Activated T-cell treated with anti-CD3 and anti-CD28 coated beads, Interleukin-2, amount 50 U/mL, for 72 hours (primary cell): Measurements from ENCODE around the gene TBC1D21. TPM values are rescaled to one million over a fixed set of nuclear protein-coding genes. Genes with fewer than 3 reads are reported as not detected.

Experiments
- ATAC-seq, 2 donors: fragments of 150-1000 bp; cut with Tn5 transposase; replicated peaks in 1 of 2; 2 replicates each; pipeline ENCODE4 v1.10.0; 2021; ENCODE audit warnings: moderate library complexity in 2 of 2, mild to moderate bottlenecking in 1 of 2
- DNase-seq, 2 donors: peaks; one replicate each; pipeline ENCODE4 v3.0.0; 2021 to 2022; ENCODE audit warnings: mixed read lengths in 1 of 2
- H3K27ac Mint-ChIP-seq: one replicate; pipeline ENCODE4 v1.8.0; 2022; ENCODE audit warnings: mild to moderate bottlenecking, moderate library complexity, mixed read lengths
- H3K27me3 Mint-ChIP-seq: one replicate; pipeline ENCODE4 v1.8.0; 2022; ENCODE audit warnings: low read depth, mixed read lengths
- H3K36me3 Mint-ChIP-seq, 2 donors: one replicate each; pipeline ENCODE4 v1.8.0; 2022; ENCODE audit warnings: mixed read lengths in 2 of 2, mild to moderate bottlenecking in 1 of 2; ENCODE audit not compliant: insufficient read depth in 2 of 2
- H3K4me1 Mint-ChIP-seq: one replicate; pipeline ENCODE4 v1.8.0; 2022; ENCODE audit warnings: low read depth, mixed read lengths
- H3K4me3 Mint-ChIP-seq, 2 donors: one replicate each; pipeline ENCODE4 v1.8.0; 2022; ENCODE audit warnings: mild to moderate bottlenecking in 2 of 2, mixed read lengths in 2 of 2, moderate library complexity in 2 of 2
- H3K9me3 Mint-ChIP-seq, 2 donors: one replicate each; pipeline ENCODE4 v1.8.0; 2022; ENCODE audit warnings: mixed read lengths in 2 of 2
- total RNA-seq, 2 donors: library from RNA; stranded (reverse); gene quantifications; one replicate each; pipeline ENCODE4 v1.2.3, GENCODE V29; 2022

Gene TBC1D21
- total RNA-seq, 2 donors from 2014 or later = not detected

DNA sequence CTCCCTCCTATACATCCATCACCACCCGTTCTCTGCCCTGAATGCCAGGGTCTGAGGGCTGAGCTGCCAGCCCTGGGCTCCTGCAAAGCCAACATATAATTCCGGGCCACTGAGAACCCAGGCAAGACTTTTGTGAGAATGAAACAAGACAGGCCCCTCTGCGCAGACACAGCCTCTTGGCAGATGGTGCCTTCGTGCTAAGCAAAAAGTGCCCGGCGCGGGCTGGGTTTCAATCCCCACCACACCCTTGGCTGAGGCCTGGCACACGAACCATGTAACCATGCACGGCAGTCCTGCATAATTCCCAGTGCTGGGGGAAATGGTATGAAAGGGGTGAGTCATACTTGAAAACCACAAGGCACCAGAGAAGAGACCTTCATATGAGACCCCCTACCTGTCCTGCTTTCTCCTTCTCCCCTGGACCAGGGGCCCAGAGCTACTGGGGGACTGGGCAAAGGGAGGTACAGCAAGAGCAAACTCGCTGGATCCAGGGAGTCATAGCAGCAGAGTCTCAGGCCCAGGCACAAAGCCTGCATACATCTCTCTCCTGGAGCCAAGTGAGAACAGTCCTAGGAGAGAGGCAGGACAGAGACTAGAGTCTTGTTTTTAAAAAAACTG is 26.8 kb downstream of the TBC1D21 start:
- Mint-ChIP-seq H3K4me3 (no peak overlapping the region), H3K4me1 (no peaks in the 10 kb centered on the region), H3K27ac (no peak overlapping the region), H3K27me3 (no peaks in the 10 kb centered on the region), H3K9me3 (no peaks in the 10 kb centered on the region), H3K36me3 (no peaks in the 10 kb centered on the region)
- DNase-seq (no peak), ATAC-seq (no peak)

DNA sequence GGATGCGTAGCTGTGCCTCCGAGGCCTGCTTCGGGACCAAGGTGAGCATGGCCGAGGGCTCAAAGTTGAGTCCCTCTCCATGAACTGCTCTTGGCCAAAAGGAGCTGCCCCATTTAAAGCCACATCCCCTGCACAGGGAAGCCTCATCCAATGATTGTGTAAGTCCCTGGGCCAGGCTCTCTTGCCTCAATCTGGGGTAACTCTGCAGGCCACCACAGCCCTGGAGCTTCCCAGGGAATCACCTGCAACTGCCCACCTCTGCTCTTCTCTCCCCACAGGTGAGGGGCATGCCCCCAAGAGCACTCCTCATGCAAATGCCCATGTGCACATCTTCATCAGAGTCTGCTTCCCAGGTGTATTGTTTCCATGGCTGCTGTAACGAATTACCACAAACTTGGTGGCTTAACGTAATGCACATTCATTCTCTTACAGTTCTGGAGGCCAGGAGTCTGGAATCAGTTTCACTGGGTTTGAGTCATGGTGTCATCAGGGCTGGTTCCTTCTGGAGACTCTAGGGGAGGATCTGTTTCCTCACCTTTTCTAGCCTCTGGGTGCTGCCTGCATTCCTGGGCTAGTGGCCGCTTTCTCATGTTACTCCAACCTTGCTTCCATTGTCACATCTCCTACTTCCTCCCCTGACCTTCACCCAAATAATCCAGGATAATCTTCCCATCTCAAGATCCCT is 27.9 kb downstream of the TBC1D21 start:
- H3K27ac Mint-ChIP-seq = no peak overlapping the region
- DNase-seq = no peak
- H3K4me1 Mint-ChIP-seq = no peaks in the 10 kb centered on the region
- no peak overlapping the region for H3K4me3 Mint-ChIP-seq
- H3K36me3 Mint-ChIP-seq = no peaks in the 10 kb centered on the region
- no peaks in the 10 kb centered on the region for H3K27me3 Mint-ChIP-seq
- no peak for ATAC-seq
- no peaks in the 10 kb centered on the region for H3K9me3 Mint-ChIP-seq

DNA sequence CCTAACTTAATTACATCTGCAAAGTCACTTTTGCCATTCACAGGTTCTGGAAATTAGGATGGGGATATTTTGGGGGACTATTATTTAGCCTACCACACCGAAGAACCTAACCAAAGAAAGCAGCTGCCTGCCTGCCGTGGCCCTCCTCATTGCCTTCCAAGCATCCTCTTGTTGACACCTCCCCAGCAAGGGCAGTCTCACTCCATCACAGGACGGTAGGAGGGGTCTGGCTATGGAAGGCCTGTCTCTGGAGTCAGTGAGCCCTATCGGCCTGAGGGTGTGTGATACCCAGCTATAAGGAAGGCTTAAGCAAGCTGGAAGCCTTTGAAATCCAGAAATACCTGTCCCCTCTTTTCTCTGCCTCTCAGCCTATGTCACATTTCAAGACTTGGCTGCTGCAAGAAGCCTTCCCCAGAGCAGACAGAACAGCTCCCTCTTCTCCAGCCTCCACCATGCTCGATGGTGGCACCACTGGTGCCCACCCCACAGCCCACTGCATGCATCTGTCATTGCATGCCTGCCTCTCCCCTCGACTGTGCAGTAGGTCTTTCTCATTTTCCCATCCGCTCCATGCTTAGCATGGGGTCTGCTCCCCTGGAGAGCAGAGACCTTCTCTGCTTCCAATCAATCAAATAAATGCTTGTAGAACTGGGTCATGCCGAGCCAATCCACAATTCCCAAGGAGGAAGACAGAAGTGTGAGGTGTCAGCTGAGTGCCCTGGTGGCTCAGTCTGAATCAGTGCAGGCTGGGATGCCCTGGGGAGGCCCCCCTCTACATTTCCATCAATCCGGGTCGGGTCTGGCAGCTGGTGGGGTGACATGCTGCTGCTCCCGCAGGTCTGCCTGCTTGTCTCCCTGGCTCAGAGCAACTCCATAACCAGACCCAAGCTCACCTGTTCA is 29.0 kb downstream of the TBC1D21 start:
- H3K27ac Mint-ChIP-seq = no peak overlapping the region
- H3K36me3 Mint-ChIP-seq = no peaks in the 10 kb centered on the region
- no peaks in the 10 kb centered on the region for H3K9me3 Mint-ChIP-seq
- no peaks in the 10 kb centered on the region for H3K27me3 Mint-ChIP-seq
- DNase-seq = no peak
- ATAC-seq = no peak
- H3K4me1 Mint-ChIP-seq = peaks cover 5% of the 10 kb centered on the region
- H3K4me3 Mint-ChIP-seq = no peak overlapping the region

DNA sequence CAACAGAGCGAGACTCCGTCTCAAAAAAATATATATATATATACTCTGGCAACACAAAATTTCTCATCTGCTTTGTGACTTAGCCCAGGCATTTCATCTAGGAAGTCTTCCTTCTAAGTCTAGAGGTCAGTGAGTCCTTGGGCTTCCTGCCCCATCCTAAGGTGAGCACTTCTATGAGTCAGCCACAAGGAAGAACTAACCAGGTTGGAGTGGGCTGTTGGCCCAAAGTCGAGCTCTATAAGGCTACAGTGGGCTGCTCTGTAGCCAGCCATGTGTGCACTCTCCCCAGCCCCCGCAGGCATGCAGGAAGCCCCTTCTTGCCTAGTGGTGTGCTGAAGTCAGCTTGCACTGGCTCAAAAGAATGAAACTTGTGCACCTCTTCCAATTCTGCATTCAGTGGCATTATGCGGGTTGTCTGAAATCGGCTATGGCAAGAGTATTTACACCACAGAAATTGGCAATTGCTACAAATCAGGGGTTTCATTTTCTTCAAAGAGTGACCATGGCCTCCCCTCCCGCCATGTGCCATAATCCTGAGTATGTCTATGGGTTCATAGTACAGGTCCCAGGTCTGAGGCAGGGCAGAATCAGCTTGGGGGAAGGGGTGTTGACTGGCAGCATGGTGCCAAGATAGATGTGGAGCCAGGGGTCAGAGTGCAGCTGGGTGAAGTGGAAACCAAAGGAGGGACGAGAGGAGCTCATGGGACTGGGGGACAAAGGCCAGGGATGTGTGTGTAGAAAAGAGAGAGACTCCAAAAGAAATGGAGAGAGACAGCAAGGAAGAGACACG is 30.9 kb downstream of the TBC1D21 start:
- Mint-ChIP-seq H3K4me1 (peaks cover 5% of the 10 kb centered on the region), H3K27ac (no peak overlapping the region), H3K4me3 (no peak overlapping the region), H3K27me3 (no peaks in the 10 kb centered on the region), H3K9me3 (no peaks in the 10 kb centered on the region), H3K36me3 (peaks cover 0 to 3% of the 10 kb centered on the region in 2 donors)
- ATAC-seq (no peak), DNase-seq (no peak)

DNA sequence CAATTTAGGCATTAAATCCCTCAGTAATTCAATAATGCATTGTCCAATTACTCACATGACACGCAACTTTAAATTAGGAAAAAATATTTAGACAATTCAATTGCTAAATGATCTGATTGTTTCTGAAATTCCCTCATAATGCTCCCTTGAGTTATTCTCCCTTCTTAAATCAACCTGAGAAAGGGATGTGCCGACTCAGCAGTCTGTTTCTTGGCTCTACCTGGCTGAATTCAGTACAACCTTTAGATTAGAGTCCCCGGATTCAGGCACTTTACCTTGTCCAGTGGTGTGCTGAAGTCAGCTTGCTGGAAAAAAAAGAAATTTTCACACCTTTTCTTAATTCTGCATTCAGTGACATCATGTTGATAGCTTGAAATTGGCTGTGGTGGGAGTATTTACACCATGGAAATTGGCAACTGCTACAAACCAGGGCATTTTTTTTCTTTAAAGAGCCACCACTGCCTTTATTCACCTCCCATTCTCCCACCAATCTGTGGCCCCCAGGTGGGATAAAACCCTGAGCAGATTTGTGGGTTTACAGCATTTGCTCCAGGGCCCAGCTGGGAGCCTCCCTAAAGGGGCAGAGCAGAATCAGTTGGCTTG is 32.0 kb downstream of the TBC1D21 start:
- H3K27me3 Mint-ChIP-seq = no peaks in the 10 kb centered on the region
- H3K27ac Mint-ChIP-seq = no peak overlapping the region
- H3K4me3 Mint-ChIP-seq = no peak overlapping the region
- H3K36me3 Mint-ChIP-seq = peaks cover 0 to 3% of the 10 kb centered on the region in 2 donors
- H3K9me3 Mint-ChIP-seq = no peaks in the 10 kb centered on the region
- ATAC-seq (no peak), DNase-seq (no peak)
- peaks cover 5% of the 10 kb centered on the region for H3K4me1 Mint-ChIP-seq

DNA sequence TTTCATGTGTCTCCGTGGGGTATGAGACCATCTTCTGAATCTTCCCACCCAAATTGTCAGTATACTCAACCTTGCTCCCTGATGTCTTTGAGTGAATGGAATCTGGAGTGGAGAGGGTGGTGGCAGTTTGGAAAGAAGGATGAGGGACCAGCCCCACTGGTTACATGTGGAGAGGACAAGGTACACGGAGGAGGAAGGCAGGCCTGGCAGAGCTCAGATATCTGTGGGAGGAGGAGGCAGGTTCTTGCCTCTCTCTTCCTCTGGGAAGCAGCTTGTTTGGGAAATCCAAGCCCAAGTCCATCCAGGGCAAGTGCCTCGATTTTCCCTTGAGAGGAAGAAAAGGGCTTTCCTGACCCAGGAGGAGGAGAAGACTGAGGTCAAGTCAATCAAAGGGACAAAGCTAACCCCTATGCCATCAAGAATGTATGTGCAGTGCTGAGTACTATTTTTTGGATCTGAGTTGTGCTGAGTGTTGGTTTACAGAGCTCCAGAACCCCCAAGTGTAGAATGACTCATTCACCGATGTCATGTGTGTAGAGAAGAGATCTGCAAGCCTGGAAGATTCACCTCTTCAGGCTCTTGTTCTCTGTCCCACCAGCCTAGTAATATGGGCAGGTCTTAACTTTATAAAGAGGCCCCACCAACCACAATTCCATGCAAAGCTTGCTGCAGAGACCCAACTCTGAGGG is 33.1 kb downstream of the TBC1D21 start:
- DNase-seq (no peak), ATAC-seq (peak; percentile 18 to 35)
- Mint-ChIP-seq H3K9me3 (no peaks in the 10 kb centered on the region), H3K27ac (no peak overlapping the region), H3K4me1 (peaks cover 5% of the 10 kb centered on the region), H3K27me3 (no peaks in the 10 kb centered on the region), H3K4me3 (no peak overlapping the region), H3K36me3 (peaks cover 0 to 3% of the 10 kb centered on the region in 2 donors)

DNA sequence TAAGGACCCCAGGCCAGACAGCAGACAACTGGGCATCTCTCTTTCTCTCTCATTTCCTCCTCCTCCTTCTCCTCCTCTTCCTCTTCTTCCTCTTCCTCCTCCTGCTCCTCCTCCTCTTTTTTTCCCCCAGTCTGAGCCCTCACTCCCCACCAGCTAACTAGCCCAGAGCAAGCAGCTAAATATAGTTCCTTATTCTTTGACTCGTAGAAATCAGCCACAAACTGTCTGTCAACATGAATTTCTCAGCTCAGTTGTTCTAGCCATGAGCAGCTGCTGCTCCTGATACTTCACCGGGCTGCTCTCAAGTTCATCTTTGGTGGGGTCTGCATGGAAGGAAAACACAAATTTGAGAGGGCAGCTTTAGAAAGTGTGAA is 33.7 kb downstream of the TBC1D21 start:
- DNase-seq (no peak), ATAC-seq (no peak)
- Mint-ChIP-seq H3K4me1 (peaks cover 5% of the 10 kb centered on the region), H3K4me3 (no peak overlapping the region), H3K9me3 (no peaks in the 10 kb centered on the region), H3K27ac (no peak overlapping the region), H3K36me3 (peaks cover 0 to 3% of the 10 kb centered on the region in 2 donors), H3K27me3 (no peaks in the 10 kb centered on the region)

DNA sequence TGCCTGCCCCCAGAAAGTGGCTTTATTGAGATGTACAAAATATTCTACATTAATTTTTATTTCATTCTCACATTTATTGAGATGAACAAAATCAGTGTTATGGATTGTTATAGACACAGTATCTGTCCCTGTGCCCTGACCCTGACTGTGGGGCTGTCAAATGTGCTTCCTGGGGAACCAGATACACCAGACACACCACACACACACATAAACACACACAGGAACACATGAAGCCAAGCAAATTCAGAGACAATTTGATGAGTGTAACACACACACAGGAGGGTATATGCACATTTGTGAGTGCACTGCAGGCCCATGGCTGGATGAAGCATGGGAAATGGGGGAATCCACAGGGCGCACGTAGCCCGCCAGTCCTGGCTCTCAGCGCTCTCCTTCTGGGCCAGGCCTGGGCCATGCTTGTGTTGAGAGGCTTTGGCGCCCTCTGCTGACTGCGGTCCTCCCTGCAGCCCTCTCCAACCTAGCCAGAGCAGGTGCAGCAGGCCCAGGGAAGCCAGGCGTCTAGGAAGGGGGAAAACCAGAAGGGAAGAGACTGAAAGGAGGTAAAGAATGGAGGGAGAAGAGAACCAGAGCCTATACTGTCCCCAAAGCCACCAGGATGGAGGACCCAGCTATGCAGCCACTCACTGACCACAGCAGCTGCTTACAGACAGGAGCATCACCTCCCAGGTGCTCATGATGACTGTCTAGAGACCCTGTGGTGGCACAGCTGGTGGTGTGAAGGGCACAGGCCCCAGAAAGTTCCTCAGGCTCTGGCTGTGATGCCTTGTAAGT is 34.9 kb downstream of the TBC1D21 start:
- peaks cover 0 to 3% of the 10 kb centered on the region in 2 donors for H3K36me3 Mint-ChIP-seq
- H3K9me3 Mint-ChIP-seq = no peaks in the 10 kb centered on the region
- peaks cover 5% of the 10 kb centered on the region for H3K4me1 Mint-ChIP-seq
- no peaks in the 10 kb centered on the region for H3K27me3 Mint-ChIP-seq
- DNase-seq = peak; percentile 78 to 81
- ATAC-seq = peak; percentile 95
- no peak overlapping the region for H3K27ac Mint-ChIP-seq
- no peak overlapping the region for H3K4me3 Mint-ChIP-seq

DNA sequence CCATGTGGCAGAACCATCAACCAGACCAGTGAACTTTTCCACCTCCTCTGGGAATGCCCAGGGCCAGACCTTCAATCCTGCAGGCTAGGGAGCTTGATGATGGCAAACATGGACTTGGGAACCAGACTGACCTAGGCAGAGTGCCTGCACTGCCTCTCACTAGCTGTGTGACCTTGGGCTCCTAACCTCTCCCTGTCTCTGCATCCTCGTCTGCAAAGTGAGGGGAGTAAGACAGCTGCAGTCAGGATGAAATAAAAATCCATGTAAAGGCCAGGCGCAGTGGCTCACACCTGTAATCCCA is 35.4 kb downstream of the TBC1D21 start:
- DNase-seq = no peak
- H3K9me3 Mint-ChIP-seq = no peaks in the 10 kb centered on the region
- no peaks in the 10 kb centered on the region for H3K27me3 Mint-ChIP-seq
- no peak for ATAC-seq
- H3K36me3 Mint-ChIP-seq = peaks cover 0 to 3% of the 10 kb centered on the region in 2 donors
- peaks cover 5% of the 10 kb centered on the region for H3K4me1 Mint-ChIP-seq
- no peak overlapping the region for H3K4me3 Mint-ChIP-seq
- H3K27ac Mint-ChIP-seq = no peak overlapping the region

DNA sequence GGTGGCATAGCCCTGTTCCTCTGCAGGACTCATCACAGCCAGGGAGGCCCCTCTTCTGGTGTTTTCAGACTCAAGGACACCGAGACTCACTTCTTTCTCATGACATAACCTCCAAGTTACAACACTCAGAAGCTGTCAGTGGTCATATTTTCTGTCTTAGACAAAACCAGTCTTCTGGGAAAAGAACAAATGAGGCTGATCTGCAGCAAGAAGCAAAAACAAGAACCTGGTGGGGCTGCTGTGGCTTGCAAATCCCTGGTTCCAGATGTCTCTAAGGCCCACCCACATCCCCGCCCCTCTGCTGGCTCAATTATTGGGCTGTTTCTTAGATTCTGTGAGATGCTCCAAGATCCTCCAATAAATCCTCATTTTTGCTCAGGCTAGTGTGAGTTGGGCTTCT is 36.3 kb downstream of the TBC1D21 start:
- Mint-ChIP-seq H3K4me1 (peaks cover 11% of the 10 kb centered on the region), H3K4me3 (no peak overlapping the region)
- no peak for ATAC-seq

DNA sequence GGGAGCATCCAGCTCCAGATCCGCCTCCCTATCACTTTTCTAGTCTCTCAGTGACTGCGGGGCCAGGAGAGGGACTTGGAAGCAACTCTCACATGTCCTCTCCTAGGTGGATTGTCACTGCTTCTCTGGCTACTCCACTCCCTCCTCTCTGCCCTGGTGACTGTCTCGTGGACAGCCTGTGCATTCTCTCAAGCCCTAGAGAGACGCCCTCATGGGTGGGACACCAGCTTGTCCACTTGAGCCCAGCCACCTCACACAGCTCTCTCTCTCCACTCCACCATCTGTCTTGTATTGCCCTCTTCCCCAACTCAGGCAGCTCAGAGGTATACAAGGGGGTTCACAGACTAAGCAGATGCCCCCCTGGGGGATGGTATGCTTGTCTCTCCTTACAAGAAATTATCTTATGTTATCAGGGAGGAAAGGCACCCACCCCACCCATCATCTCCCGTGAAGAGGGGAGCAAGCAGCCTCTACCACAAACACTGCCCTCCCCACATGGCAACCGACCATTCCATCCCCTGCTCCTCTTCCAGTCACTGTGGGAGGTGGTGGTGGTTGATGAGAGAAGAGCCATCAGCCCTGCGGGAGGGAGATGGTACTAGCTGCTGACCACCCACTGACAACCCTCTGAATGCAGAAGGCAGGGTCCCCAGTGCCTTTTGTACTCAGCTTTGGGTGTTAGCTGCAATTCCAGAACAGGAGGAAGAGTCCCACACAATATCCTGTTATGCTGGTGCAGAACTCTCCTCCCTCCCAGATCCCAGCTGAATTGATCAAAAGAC is 37.3 kb downstream of the TBC1D21 start:
- ATAC-seq (no peak), DNase-seq (no peak)
- Mint-ChIP-seq H3K36me3 (peaks cover 0 to 3% of the 10 kb centered on the region in 2 donors), H3K27ac (no peak overlapping the region), H3K27me3 (no peaks in the 10 kb centered on the region), H3K4me3 (no peak overlapping the region), H3K9me3 (no peaks in the 10 kb centered on the region), H3K4me1 (peaks cover 12% of the 10 kb centered on the region)

More for the DNA sequence above, 36.3 kb downstream of the TBC1D21 start:
- peaks cover 0 to 3% of the 10 kb centered on the region in 2 donors for H3K36me3 Mint-ChIP-seq
- H3K27me3 Mint-ChIP-seq = no peaks in the 10 kb centered on the region
- no peaks in the 10 kb centered on the region for H3K9me3 Mint-ChIP-seq
- no peak for DNase-seq
- no peak overlapping the region for H3K27ac Mint-ChIP-seq
